Suppressor macrophage treated with lipopolysaccharide for 1 hour (primary cell): ENCODE results near the gene PALLD.
"Not testable (repeated sequence)": the region's sequence is repeated elsewhere in the genome, so short reads cannot be mapped to it uniquely, and the experiment has no call there.

ENCODE experiments used
- DNase-seq, 3 donors: peaks; one replicate each; pipeline ENCODE4 v3.0.0-alpha.2; 2020 to 2022

Gene PALLD

DNA sequence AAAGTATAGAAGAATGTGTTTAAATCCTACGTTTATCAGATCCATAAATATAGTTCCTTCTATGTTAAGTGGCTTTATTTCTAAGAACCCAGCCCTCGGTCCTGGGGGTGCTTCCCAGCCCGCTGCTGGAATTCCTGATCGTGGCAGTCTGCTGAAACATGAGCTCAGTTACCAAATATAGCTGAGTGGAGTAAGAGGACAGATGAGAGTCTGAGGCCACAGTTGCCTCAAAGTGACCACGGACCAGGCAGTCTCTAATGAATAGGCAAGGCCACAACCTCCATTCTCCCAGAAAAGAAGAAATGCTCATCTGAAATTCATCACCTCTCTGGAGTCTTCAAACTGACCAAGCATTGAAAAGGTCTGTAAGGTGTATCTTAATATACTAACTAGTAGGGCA is at the start of gene PALLD:
PALLD (plus strand) TSS at position 219 of the 400 bp plus-strand sequence.
- peak; percentile 56 to 66 (median 58) for DNase-seq

DNA sequence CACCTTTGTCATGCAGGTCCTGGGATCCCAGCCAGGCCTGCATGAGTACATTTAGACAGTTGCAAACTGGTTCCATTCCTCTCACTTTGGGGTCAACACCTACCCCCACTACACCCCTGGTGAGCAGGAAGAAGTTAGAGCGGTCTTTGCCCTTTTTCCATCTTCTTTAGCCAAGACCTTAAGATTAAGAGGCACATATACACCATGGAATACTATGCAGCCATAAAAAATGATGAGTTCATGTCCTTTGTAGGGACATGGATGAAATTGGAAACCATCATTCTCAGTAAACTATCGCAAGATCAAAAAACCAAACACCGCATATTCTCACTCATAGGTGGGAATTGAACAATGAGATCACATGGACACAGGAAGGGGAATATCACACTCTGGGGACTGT is 47.8 kb upstream of the PALLD start:
- not testable (repeated sequence) for DNase-seq

DNA sequence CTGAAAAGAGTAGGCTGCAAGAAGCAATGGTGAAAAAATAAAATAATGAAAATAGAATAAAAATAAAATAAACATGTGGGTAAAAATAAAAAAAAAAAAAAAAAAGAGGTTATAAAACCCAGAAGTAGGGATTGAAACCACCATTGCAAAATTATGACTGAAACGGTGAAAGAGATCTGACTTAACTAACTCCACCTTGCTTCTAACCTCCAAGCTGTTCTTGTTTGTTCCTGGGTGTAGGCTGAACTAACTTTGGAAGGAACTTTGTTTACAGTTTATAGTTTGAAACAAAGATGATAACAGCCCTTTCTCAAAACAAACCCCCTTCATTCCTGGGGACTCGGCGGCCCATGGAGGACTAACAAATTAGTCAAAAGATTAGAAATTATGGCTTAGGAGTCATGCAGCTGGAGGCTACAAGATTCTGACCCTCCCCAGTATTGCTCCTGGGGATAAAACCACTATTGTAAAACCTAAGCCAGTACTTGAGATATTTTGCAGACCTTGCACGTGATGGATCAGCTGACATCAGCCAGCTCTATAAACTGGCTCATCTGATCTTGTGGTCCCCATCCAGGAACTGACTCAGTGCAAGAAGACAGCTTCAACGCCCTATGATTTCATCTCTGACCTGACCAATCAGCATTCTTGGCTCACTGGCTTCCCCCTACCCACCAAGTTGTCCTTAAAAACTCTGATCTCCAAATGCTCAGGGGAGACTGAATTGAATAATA is 47.0 kb upstream of the PALLD start:
- DNase-seq: peak; percentile 80 to 85 (median 82)

DNA sequence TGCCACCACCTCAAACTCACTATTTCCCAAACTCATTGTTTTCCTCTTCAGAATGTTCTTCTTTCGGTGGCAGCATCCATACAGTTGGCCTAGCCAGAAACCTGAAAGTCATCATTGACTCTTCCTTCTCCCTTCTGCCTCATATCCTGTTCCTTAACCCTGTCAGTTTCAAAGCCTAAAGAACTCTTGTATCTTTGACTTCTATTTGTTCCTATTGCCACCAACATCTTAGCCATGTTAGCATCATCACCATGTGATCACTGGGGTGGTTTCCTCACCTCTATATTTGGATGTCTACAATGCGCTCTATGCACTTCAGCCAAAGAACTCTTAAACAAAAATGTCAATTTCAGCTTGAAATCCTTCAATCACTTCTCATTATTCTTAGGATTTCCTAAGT is 45.5 kb upstream of the PALLD start:
- peak; percentile 56 to 74 (median 73) for DNase-seq

DNA sequence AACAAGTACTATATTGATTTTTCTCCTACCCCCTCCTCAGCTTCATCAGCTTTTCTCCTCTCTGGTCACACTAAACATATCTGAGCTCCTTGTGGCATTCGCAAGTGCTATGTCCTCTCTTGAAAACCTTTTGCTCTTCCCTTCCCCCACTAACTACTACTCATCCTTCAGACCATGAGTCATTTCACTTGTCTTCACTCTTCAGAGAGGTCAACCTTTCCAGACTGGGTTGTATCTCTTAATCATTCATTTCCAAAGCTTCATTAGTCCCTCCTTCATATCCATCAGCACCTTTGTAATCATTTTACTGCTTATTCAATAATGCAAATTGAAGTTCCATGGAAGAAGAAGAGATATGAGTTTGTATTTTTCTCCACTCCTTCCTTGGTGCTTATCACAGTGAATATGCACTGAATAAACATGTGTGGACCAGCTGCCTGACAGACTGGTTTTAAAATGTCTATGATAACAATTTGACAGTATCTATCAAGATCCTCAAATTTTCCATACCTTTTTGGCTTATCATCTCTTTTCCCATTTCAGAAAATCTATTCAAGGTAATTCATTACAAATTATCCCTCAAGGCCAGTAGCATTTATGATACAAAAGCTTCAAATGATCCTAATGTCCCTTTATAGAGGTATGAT is 45.0 kb upstream of the PALLD start:
- peak; percentile 62 to 88 (median 80) for DNase-seq

DNA sequence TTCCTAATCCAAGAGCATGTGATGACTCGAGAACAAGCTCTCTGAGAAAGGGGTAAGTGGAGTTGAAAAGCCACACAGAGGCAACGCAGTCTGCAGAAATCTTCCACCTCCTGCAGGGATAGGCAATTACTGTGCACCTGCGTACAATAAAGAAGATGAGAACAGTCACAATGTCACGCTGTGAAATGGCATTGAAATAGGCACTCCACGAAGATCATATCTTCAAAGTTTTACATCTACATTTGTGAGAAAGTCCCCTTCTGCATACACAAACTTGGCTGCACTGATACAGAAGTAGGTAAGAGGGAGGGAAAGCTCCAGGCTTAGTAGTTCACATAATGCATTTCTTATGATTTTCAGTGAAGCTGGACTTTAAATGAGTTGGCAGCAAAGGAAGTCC is 43.7 kb upstream of the PALLD start:
- no peak for DNase-seq

DNA sequence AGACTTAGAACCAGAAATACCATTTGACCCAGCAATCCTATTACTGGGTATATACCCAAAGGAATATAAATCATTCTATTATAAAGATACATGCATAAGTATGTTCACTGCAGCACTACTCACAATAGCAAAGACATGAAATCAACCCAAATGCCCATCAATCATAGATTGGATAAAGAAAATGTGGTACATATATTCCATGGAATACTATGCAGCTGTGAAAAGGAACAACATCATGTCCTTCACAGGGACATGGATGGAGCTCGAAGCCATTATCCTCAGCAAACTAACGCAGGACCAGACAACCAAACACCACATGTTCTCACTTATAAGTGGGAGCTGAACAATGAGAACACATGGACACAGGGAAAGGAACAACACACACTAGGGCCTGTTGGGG is 38.6 kb upstream of the PALLD start:
- not testable (repeated sequence) for DNase-seq

DNA sequence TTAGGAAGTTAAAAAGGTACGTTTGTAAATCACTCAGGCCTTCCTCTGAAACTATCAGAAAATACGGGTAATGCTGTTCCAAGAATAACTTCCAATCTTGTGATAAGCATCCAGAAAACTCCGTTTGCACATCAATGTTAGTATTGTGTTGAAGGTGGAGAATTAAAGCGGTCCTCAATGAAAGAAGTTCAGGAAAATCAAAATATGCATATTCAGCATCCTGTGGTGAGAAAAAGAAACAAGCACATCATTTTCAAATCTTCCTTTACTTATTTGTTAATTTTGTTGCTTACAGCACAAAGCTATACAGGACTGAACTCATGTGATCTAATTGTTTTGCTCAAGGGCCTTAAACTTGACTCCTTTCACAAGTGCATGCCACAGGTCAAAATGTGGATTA is 35.0 kb upstream of the PALLD start:
- DNase-seq: no peak

DNA sequence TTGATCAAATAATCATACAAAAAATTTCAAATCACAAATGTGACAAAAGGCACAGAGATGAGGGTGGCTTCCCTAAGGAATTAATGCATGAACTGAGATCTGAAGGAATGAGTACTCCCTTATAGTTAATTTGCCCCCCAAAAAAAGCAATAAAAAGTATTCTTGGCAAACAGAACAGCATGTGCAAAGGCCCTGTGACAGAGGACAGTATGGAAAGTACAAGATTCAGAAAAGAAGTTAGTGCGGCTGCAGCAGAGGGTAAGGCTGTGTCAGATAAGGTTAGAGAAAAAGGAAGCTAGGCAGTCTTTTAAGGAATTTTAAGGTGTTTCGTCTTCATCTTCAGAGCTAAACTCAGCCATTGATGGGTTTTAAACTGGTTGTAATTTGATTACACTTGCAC is 23.9 kb upstream of the PALLD start:
- peak in 1 of 3 donors; percentile 8 for DNase-seq

DNA sequence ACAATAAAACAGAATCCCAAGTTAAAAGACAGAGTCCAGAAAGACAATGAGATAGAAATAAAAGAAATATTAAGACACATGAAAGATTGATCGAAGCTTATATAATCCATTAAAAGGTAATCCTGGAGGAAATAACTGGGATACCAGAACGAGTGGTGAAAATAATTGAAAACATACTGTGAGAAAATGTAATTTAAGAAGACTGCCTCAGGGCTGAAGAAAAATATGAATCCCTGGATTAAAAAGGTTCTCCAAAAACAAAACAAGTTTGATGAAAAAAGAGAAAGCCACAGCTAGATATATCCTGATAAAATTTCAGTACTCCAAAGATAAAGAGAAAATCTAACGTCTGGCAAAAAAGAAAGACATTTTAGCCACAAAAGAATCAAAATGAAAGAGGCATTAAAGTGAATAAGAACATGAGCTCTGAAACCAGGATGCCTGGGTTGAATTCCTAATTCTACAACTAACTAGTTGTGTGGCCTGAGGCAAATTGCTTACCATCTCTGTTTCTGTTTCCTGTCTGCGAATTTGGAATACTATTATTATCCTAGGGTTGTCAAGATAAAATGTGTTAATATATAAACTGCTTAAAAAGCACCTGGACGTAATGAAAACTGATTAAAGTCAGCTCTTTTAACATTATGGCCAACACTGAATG is 22.1 kb upstream of the PALLD start:
- DNase-seq: peak in 1 of 3 donors; percentile 3

DNA sequence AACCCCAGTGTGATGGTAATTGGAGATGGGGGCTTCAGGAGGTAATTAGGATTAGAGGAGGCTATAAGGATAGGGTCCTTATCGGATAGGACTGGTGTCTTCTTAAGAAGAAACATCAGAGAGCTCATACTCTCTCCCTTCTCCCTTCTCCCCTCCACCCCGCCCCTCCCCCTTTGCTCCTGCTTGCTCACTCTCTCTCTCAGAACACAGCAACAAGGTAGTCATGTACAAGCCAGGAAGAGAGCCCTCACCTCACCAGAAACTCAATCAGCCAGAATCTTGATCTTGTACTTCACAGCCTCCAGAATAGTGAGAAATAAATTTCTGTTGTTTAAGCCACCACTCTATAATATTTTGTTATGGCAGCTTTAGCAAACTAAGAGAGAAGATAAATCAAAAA is 21.1 kb upstream of the PALLD start:
- DNase-seq: peak in 1 of 3 donors; percentile 11

DNA sequence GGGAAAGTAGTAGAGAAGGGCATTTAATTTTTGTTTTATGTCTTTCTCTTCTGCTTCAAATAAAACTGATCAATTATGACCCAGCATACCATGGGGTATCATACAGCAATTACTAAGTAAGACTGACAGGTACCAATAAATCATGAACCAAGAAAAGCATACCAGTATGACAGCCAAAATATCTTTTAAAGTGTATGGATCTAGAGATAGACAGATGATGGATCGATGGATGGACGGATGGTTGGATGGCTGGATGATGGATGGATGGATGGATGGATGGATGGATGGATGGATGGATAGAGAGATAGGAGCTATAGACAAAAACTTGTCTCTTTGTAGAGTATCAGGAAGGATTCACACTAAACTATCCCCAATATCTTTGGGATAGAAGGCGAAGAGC is 18.0 kb upstream of the PALLD start:
- DNase-seq: peak in 1 of 3 donors; percentile 7

DNA sequence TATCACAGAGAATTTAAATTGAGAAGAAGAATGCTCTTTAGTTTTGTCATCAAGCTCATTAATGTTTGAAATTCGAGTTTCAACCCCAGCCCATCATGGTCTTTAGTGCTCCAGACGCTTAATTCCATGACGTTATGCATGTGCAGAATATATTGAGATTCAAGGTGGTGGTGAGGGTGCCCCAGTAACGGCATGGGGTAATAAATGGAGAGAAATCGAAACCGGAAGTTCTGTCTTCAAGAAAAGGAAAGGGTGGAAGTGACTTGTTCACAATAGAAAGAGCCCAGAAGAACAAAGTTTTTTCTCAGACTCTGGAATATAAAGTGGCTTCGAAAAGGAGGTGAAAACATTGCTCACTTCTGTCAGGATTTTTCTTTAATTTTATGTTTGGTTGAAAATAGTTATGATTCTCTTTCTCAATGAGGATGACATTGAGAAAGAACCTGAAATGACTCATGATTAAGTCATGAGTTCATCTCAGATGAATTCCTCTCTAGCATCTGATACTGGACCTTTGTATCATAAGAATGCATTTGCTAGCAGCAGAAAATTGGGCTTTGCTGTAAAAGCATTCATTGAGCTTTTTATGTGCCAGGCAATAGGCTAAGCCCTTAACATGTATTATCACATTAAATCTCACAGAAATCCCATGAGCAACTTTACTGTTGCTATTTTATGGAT is 15.8 kb upstream of the PALLD start:
- peak; percentile 85 to 93 (median 91) for DNase-seq

DNA sequence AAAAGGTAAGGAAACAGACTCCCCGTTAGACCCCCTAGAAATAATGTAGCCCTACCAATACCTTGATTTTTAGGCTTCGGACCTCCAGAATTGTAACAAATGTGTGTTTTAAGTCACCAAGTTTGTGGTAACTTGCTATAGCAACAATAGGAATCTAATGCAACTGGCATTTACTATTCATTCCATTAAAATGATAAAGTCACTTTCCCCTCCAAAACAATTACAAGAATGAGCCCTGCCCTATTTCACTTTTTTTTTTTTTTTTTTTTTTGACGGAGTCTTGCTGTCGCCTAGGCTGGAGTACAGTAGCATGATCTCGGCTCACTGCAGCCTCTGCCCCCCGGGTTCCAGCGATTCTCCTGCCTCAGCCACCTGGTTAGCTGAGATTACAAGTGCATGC is 13.0 kb upstream of the PALLD start:
- no peak for DNase-seq

DNA sequence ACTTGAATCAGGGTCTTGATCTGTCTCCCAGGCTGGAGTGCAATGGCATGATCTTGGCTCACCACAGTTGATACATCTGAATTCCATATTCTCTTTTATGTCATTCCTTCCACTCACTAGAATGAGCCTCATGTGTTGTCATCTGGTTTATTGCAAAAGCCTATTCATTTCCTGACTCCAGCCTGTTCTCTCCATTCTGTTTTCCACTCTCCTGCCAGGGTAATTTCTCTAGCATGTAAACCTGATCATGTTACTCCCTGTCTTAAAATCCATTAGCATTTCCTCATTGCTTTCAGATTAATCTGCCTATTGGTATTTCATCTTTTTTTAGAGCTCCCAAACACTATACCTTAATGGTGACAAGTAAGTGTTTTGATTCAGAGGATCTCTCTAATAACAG is 12.2 kb upstream of the PALLD start:
- peak in 1 of 3 donors; percentile 51 for DNase-seq

DNA sequence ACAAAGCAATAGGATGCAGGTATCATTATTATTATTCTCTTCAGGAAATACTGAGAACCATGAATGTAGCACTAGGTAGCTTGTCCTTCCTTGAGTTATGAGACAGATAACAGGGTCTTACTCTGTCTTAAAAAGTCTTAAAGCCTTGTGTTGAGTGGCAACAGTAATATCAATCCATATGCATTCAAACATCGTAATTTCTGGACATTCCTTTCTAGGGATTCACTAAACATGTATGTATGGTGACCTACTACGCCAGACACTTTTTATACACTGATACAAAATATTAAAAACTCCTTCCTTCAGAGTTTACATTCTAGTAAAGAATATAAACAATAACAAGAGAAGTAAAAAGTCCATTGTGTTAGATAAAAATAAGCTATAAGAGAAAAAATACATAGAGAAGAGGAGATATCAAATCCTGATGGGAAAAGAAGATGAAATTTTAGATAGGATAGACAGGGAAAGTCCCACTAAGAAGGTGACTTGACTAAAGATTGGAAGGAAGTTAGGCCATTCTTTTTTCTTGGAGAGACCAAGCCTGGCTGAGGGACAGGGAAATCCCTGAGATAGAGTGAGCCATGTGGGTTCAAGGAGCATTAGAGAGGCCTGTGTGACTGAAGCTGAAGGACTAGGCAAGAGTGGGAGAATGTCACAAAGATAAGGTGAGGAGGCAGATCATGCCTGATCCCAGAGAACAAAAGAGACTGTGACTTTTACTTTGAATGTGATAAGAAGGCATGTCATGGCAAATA is 11.5 kb upstream of the PALLD start:
- DNase-seq: peak in 2 of 3 donors; percentile 54 to 59

DNA sequence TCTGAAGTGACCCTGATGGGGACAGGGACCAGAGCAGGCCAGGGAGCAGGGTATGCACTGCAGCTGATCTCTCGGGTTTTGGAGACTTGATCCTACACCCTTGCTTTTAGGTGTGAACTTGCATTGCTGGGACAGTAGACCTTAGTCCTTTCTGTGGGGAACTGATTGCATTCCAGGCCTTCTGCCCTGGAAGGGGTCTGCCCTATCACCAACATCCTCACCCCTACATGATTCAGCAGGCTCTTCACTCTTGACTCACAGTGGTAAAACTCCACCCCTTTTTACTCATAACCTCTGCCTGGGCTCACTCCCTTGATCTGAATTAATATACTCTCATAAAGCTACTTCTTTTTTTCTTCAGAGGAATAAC is 10.0 kb upstream of the PALLD start:
- peak; percentile 69 to 87 (median 74) for DNase-seq

DNA sequence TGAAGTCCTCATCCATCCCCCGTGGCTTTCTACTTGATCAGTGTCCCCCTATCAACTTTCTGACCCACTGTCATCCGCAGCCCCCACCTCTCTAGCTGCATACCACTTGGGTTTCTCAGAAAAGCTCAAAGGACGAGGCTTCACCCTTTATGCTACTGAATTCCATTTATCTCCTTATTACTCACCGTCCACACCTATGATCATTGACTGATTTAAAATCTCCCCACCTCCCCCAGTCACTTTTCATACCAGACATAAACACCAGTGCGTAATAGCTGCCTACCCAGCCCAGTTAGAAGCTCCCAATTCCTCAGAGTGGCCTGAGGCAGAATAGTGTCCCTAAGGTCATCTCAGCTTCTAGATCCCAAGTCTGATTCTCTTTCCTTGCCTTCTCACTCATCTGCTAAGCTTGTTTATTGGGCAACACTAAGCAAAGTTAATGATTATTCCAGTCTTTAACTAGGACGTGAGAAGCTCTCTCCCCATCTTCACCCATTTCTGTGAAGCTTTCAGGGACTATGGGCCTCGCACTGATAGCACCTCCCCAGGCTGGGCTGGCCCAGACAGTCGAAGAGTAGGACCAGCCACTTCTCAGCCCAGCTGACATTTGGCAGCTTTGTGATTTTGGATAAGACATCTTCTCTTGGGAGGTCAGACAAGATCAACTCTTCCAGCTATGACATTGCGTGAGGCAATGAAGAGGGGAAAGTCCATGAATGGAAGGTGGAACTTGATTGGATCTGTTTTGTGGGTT is 9.4 kb upstream of the PALLD start:
- DNase-seq: no peak

DNA sequence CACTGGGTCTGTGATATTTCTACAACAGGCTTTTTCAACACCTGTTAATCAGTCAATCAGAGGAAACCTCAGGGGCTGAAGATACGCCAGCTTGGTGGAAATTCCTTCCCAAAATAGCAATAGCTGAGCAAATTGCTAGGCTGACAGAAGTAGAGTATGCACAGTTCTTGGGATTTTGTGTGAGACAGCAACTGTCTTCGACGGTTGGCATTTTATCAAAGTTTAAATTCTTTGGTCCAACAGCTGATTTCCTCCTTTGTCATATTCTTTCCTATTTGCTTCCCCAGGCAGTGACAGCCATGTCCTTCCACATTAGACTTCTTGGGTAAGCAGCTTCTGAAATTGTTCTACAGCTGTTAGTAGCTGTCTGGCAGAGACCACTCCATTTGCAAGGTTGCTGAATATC is 8.0 kb upstream of the PALLD start:
- DNase-seq: peak in 1 of 3 donors; percentile 40

DNA sequence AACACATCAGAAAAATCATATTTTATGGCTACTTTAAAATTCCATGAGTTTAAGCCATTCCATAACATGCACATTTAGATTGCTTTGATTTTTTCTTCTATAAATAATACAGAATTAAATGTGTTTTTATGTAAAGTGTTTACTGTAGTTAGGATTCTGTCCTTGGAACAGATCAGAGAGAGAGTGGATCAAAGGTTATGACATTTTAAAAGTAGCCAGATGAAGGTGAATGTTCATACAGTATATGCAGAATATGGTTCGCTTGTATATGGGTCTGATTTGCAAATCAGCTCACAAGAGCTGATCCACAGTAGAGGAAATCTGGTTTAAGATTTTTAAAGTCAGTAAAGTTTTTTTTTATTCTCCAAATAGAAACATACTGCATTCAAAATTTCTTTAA is 7.2 kb upstream of the PALLD start:
- DNase-seq: no peak

DNA sequence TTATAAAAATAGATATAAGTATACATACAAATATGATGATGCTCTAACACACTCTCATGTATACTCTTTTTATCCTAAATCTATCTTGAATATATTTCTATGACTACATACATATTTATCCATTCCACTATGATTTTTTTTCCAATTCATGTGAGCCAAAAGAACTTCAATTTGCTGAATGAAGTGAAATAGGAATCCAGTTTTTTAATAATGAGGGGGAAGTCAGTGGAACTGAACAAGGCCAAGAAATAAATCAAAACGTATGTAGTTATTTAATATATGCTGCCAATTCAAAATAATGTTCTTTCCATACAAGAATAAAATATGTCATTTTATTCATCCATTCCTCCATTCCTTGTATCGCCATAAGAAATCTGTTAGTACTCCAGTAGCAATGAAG is 6.1 kb upstream of the PALLD start:
- DNase-seq: no peak

DNA sequence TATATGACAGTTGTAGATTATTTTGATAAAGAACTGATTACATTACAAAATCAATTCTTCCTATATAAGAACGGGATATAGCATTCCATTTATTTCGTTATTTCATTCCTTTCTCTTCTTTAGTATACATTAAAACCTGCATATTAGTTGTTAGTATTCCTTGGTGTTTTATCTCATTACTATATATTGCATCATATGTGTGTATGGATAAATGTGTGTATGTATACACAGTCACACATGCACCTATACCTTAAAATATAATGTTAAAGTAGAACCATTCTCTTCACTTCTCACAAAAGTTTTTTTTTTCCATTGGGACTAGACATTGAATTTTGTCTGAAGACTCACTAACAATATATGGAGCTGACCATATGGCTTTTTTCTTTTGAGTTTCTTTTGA is 5.3 kb upstream of the PALLD start:
- DNase-seq: no peak
